ENCODE results near the gene PPIL3. TPM values are rescaled to one million over a fixed set of nuclear protein-coding genes. Genes with fewer than 3 reads are reported as not detected.

PPIL3 gene
- total and polyA plus RNA-seq, 2 experiments from 2014 or later, result 42.9 to 54.0 TPM

GRCh38 chr2:200821686-200822245, 67.1 kb downstream of the PPIL3 start:
- Histone ChIP-seq H3K4me1 (ENCODE audit: insufficient read depth) (no peaks in the 10 kb centered on the region), H4K20me1 (replicated peaks; ENCODE audit: insufficient read depth) (peaks cover 7% of the 10 kb centered on the region; the same call in 1 of the 2 replicates), H3K27me3 (ENCODE audit: insufficient read depth) (no peaks in the 10 kb centered on the region), H3K79me2 (replicated peaks; ENCODE audit: insufficient read depth) (0 out of 2 replicates have a peak, but pooled peaks cover 3% of the 10 kb centered on the region), H2AFZ (no peak overlapping the region), H3K4me3 (no peak overlapping the region), H3K4me2 (no peak overlapping the region), H3K9me2 (ENCODE audit: insufficient read depth) (no peaks in the 10 kb centered on the region), H3K36me3 (ENCODE audit: insufficient read depth) (peaks cover 53% of the 10 kb centered on the region), H3K27ac (ENCODE audit: low read depth) (no peak overlapping the region), H3F3A (replicated peaks; ENCODE audit: low read depth) (peaks cover 14% of the 10 kb centered on the region)
- no peak for TF ChIP-seq REST (IDR thresholded peaks at IDR 0.05; ENCODE audit: unreplicated experiment)
- no peak for TF ChIP-seq ZNF114 (CRISPR knock-in tag; IDR thresholded peaks at IDR 0.05)
- TF ChIP-seq POLR2AphosphoS5 (IDR thresholded peaks at IDR 0.05; ENCODE audit: low read depth), result no peak
- no peak for TF ChIP-seq JUNB (IDR thresholded peaks at IDR 0.05; ENCODE audit: unreplicated experiment)
- TF ChIP-seq NANOG (IDR thresholded peaks at IDR 0.05; ENCODE audit: borderline replicate concordance), result no peak
- TF ChIP-seq CTCF (conservative IDR thresholded peaks at IDR 0.05; ENCODE audit: low read depth in 2 of 2), result no peak
- H3K27me3 Mint-ChIP-seq (ENCODE audit: insufficient read depth, low read depth, poor library complexity), result no peaks in the 10 kb centered on the region
- no peak overlapping the region for H3K27ac Mint-ChIP-seq
- no peak overlapping the region for H3K4me3 Mint-ChIP-seq
- DNase-seq (ENCODE audit: low spot score), result no peak
- H3K4me1 Mint-ChIP-seq, result no peaks in the 10 kb centered on the region
- H3K36me3 Mint-ChIP-seq (ENCODE audit: low read depth), result peaks cover 59% of the 10 kb centered on the region
- ATAC-seq, result no peak
- H3K9me3 Mint-ChIP-seq, result no peaks in the 10 kb centered on the region

Small RNA genes within 50 kb of the gene (small RNA-seq; reads per million reads assigned to genes)
- gene RF00019 (ENCODE audit: low replicate concordance) (not detected), gene RNA5SP115 (ENCODE audit: low replicate concordance) (not detected), gene RNU6-312P (ENCODE audit: low replicate concordance) (not detected), gene RNU6-31P (ENCODE audit: low replicate concordance) (2.3 reads per million, percentile 83 among the genes with 10 or more reads in this experiment), gene RNU6-762P (ENCODE audit: low replicate concordance) (not detected)

Other genes starting within 250 kb of the PPIL3 start
- gene BZW1, start 77.2 kb downstream of the PPIL3 start, total RNA-seq (2014; rRNA removed; shearing (Covaris generic)), result 265 and 323 TPM in 2 replicates
- gene BZW1, start 77.2 kb downstream of the PPIL3 start, polyA plus RNA-seq (2016; fragmentation: Nextera tagmentation; extraction: Ambion mirVana), result 105 and 118 TPM in 2 replicates
- 26.7 and 43.3 TPM in 2 replicates for gene CLK1, start 24.4 kb downstream of the PPIL3 start, total RNA-seq (2014; rRNA removed; shearing (Covaris generic))
- 36.0 and 44.7 TPM in 2 replicates for gene CLK1, start 24.4 kb downstream of the PPIL3 start, polyA plus RNA-seq (2016; fragmentation: Nextera tagmentation; extraction: Ambion mirVana)
- gene NIF3L1, start 294 bp upstream of the PPIL3 start, total RNA-seq (2014; rRNA removed; shearing (Covaris generic)), result 53.0 and 63.9 TPM in 2 replicates
- gene NIF3L1, start 294 bp upstream of the PPIL3 start, polyA plus RNA-seq (2016; fragmentation: Nextera tagmentation; extraction: Ambion mirVana), result 62.8 and 70.8 TPM in 2 replicates
- gene ORC2, start 74.6 kb upstream of the PPIL3 start, total RNA-seq (2014; rRNA removed; shearing (Covaris generic)), result 42.0 and 47.5 TPM in 2 replicates
- gene ORC2, start 74.6 kb upstream of the PPIL3 start, polyA plus RNA-seq (2016; fragmentation: Nextera tagmentation; extraction: Ambion mirVana), result 26.0 and 26.1 TPM in 2 replicates
- 4.8 and 5.5 TPM in 2 replicates for gene HYCC2, start 182.6 kb upstream of the PPIL3 start, total RNA-seq (2014; rRNA removed; shearing (Covaris generic))
- 2.2 and 2.4 TPM in 2 replicates for gene HYCC2, start 182.6 kb upstream of the PPIL3 start, polyA plus RNA-seq (2016; fragmentation: Nextera tagmentation; extraction: Ambion mirVana)
- 34.3 and 35.6 TPM in 2 replicates for gene NDUFB3, start 182.9 kb upstream of the PPIL3 start, total RNA-seq (2014; rRNA removed; shearing (Covaris generic))
- 199 and 230 TPM in 2 replicates for gene NDUFB3, start 182.9 kb upstream of the PPIL3 start, polyA plus RNA-seq (2016; fragmentation: Nextera tagmentation; extraction: Ambion mirVana)
- 15.1 and 16.2 TPM in 2 replicates for gene CFLAR, start 227.1 kb upstream of the PPIL3 start, total RNA-seq (2014; rRNA removed; shearing (Covaris generic))
- gene CFLAR, start 227.1 kb upstream of the PPIL3 start, polyA plus RNA-seq (2016; fragmentation: Nextera tagmentation; extraction: Ambion mirVana), result 10.0 and 10.1 TPM in 2 replicates